ENCODE measurements around the gene TRIOBP. TPM values are rescaled to one million over a fixed set of nuclear protein-coding genes. Genes with fewer than 3 reads are reported as not detected.

Gene TRIOBP
- total and polyA plus RNA-seq, 2 donors (not counting 3 experiments of a cell fraction or from before 2014, with no cell fraction given): 60.6 to 104 TPM

- Histone ChIP-seq H3K36me3 (ENCODE audit: control insufficient read depth in 2 of 2, extremely low read depth in 1 of 2, insufficient read depth in 2 of 2, low read length in 2 of 2) (no peaks in the 10 kb centered on the region), H3K27me3 (ENCODE audit: control insufficient read depth in 2 of 2, insufficient read depth in 2 of 2, low read length in 2 of 2) (no peaks in the 10 kb centered on the region), H3K4me2 (ENCODE audit: insufficient read depth, low read length) (peak overlapping the region; percentile 92), H3K4me3 (replicated peaks in 1 of 3; ENCODE audit: insufficient read depth in 1 of 3, low read depth in 1 of 3, low read length in 3 of 3) (peak overlapping the region; percentile 46 to 72 (median 66)), H4K20me1 (replicated peaks; ENCODE audit: control insufficient read depth, extremely low read depth, insufficient read depth, low read length) (no peaks in the 10 kb centered on the region), H3K27ac (ENCODE audit: insufficient read depth, low read depth, low read length) (no peak overlapping the region), H3K9me3 (replicated peaks; ENCODE audit: control insufficient read depth, insufficient read depth, low read length) (no peaks in the 10 kb centered on the region), H3K4me1 (ENCODE audit: control insufficient read depth, extremely low read depth, insufficient read depth, low read length) (peaks cover 31% of the 10 kb centered on the region), H2AFZ (ENCODE audit: low read depth, low read length) (peak overlapping the region; percentile 87), H3K79me2 (ENCODE audit: control insufficient read depth, insufficient read depth, low read length) (peaks cover 13% of the 10 kb centered on the region), H3K9me1 (replicated peaks; ENCODE audit: control insufficient read depth, extremely low read depth, insufficient read depth, low read length) (no peaks in the 10 kb centered on the region), H3K9ac (replicated peaks; ENCODE audit: extremely low read depth, insufficient read depth, low read length) (peak overlapping the region; percentile 52)
- intact Hi-C loops (cut with micrococcal nuclease): no loop called here
- DNase-seq (ENCODE audit: low read depth, low spot score): peak; percentile 51
- dilution Hi-C loops (cut with MboI; ENCODE audit: extremely low pct_ligation_motif_present, low sequenced_read_pairs): no loop called here
- TF ChIP-seq FOS (IDR thresholded peaks at IDR 0.05; ENCODE audit: borderline replicate concordance, insufficient read depth, low read length): no peak
- no peak for TF ChIP-seq GATA2 (IDR thresholded peaks at IDR 0.05; ENCODE audit: insufficient read depth, insufficient read length, low read depth, low read length)
- TF ChIP-seq POLR2A (IDR thresholded peaks at IDR 0.05; ENCODE audit: low read depth, low read length): no peak
- no peak for TF ChIP-seq POLR2AphosphoS5 (IDR thresholded peaks at IDR 0.05; ENCODE audit: insufficient read depth, low read depth, low read length)
- TF ChIP-seq MYC (IDR thresholded peaks at IDR 0.05; ENCODE audit: low read depth, low read length): no peak
- no peak for TF ChIP-seq CTCF (IDR thresholded peaks at IDR 0.05; ENCODE audit: extremely low read depth in 1 of 2, insufficient read depth in 1 of 2, low read depth in 1 of 2, low read length in 2 of 2)
- no peak for TF ChIP-seq EZH2 (IDR thresholded peaks at IDR 0.05; ENCODE audit: borderline replicate concordance, low read depth, low read length, severe bottlenecking)
- TF ChIP-seq JUN (IDR thresholded peaks at IDR 0.05; ENCODE audit: borderline replicate concordance, insufficient read depth, insufficient read length, low read depth): no peak
- TF ChIP-seq MAX (IDR thresholded peaks at IDR 0.05; ENCODE audit: insufficient read depth, insufficient read length): no peak
- BruUV-seq (replicated peaks): no TSS peak
- peak; percentile 15 for FAIRE-seq
- CTCF ChIA-PET: no interaction called here
- POLR2A ChIA-PET: no interaction called here
Measured at GRCh38 chr22:37802310-37803194, 105.7 kb downstream of the TRIOBP start.

Measured in endothelial cell of umbilical vein (primary cell).